MM.1S (cell line): ENCODE measurements around the gene PKP4.

ENCODE experiments used
- CTCF ChIP-seq: fragments of 300-600 bp; sonication (generic); IDR thresholded peaks from 2 replicates; pipeline ENCODE4 v1.5.1; 2016; ENCODE audit warnings: antibody characterized with exemption, low read length, mixed read lengths
- EZH2 ChIP-seq: fragments of 300-600 bp; sonication (generic); optimal IDR thresholded peaks from 2 replicates; pipeline ENCODE3; 2017; ENCODE audit warnings: low read depth, mild to moderate bottlenecking, antibody characterized with exemption, low read length, mixed read lengths

GRCh38 chr2:158544998-158545397, 88.2 kb downstream of the PKP4 start:
- TF ChIP-seq CTCF (no peak), EZH2 (no peak)
